GM06990 (cell line): ENCODE results near the gene KRT6B.
"Not testable (repeated sequence)": the region's sequence is repeated elsewhere in the genome, so short reads cannot be mapped to it uniquely, and the experiment has no call there.

Experiments used
- DNase-seq: peaks from one replicate; pipeline ENCODE4 v3.0.0-alpha.2; 2011; ENCODE audit not compliant: insufficient read length; ENCODE audit errors: extremely low read depth
- H3K27me3 ChIP-seq: replicated peaks from 2 replicates; pipeline ENCODE4 v1.6.0; 2011; ENCODE audit warnings: low read length; ENCODE audit not compliant: control insufficient read depth, insufficient read depth
- H3K36me3 ChIP-seq: 2 replicates; pipeline ENCODE4 v1.5.1; 2011; ENCODE audit warnings: low read length; ENCODE audit not compliant: control insufficient read depth, insufficient read depth
- H3K4me3 ChIP-seq: replicated peaks from 2 replicates; pipeline ENCODE4 v1.5.1; 2011; ENCODE audit warnings: low read depth, mild to moderate bottlenecking, control low read depth, low read length
- CTCF ChIP-seq: IDR thresholded peaks from 2 replicates; pipeline ENCODE4 v1.5.1; 2011; ENCODE audit warnings: low read length, control low read depth, mild to moderate bottlenecking, inconsistent platforms; ENCODE audit not compliant: insufficient read depth, poor library complexity, severe bottlenecking

The KRT6B gene

GRCh38 chr12:52411815-52412214 is 40.1 kb downstream of the KRT6B start:
- no peak for TF ChIP-seq CTCF
- DNase-seq = no peak
- no peaks in the 10 kb centered on the region for H3K36me3 ChIP-seq
- no peaks in the 10 kb centered on the region; the same call in none of the 2 replicates for H3K27me3 ChIP-seq
- H3K4me3 ChIP-seq = no peak overlapping the region

- not testable (repeated sequence) for H3K4me3 ChIP-seq, H3K36me3 ChIP-seq, H3K27me3 ChIP-seq, DNase-seq
Measured at GRCh38 chr12:52410589-52411248, 41.2 kb downstream of the KRT6B start.

DNA sequence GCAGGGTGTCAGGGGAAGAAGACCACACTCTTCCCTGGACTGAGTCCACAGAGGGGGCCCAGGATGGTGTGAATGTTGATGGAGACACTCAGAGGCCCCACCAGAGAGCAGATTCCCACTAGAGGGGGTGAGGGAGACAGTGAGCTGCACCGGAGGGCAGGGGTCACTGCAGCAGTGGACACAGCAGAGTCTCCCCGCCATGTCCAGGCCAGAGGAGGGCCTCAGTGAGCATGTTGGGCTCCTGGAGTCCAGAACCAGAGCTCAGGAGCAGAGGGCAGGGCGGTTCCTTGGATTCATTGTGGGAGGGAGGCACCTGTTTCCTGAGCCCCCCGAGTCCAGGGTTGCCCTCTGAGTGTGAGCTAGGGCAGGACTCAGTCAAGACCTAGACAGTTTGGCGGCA is 44.0 kb downstream of the KRT6B start:
- no peaks in the 10 kb centered on the region for H3K36me3 ChIP-seq
- no peak for DNase-seq
- no peak overlapping the region for H3K4me3 ChIP-seq
- H3K27me3 ChIP-seq = peaks cover 2% of the 10 kb centered on the region
- no peak for TF ChIP-seq CTCF

- H3K27me3 ChIP-seq = peaks cover 2% of the 10 kb centered on the region
- no peaks in the 10 kb centered on the region for H3K36me3 ChIP-seq
- TF ChIP-seq CTCF = no peak
- DNase-seq = no peak
- no peak within 1 kb of the TSS for H3K4me3 ChIP-seq
Measured at GRCh38 chr12:52405922-52406385, 46.0 kb downstream of the KRT6B start, which contains the start of gene KRT82. KRT82 (minus strand) TSS chr12:52406335; CDS start chr12:52406277, 58 bp downstream.

DNA sequence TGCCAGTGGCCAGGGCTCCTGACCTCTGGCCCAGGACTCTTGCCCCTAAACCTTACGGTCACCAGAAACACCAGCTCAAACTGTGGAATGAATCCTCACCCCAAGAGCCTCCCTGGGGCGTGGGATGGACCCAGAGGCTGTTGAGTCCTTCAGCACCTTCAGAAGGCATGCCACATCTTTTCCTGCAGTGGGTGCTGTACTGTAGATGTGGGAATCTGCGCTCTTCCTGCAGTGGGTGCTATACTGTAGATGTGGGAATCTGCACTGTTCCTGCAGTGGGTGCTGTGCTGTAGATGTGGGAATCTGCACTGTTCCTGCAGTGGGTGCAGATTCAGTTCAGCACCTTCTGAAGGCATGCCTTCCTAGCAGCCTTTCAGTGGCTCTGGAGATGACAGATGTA is 47.0 kb downstream of the KRT6B start:
- TF ChIP-seq CTCF = no peak
- H3K4me3 ChIP-seq = no peak overlapping the region
- peaks cover 2% of the 10 kb centered on the region for H3K27me3 ChIP-seq
- DNase-seq = no peak
- no peaks in the 10 kb centered on the region for H3K36me3 ChIP-seq

- DNase-seq = no peak
- H3K4me3 ChIP-seq = no peak overlapping the region
- peaks cover 4% of the 10 kb centered on the region for H3K27me3 ChIP-seq
- no peak for TF ChIP-seq CTCF
- H3K36me3 ChIP-seq = no peaks in the 10 kb centered on the region
Measured at GRCh38 chr12:52403561-52403960, 48.4 kb downstream of the KRT6B start.
